A673 (cell line): ENCODE data around the gene MACROD1. TPM values are rescaled to one million over a fixed set of nuclear protein-coding genes. Genes with fewer than 3 reads are reported as not detected.

Experiments used
- BruUV-seq: library from RNA; stranded (reverse); fragments of 400-500 nt; replicated peaks from 2 replicates; lab custom pipeline; 2021; lab: Mats Ljungman, UMichigan
- CTCF ChIA-PET: fragments of 300-600 bp; sonication (Branson Sonifier 250); formaldehyde crosslinking; loops from one replicate; lab custom pipeline; 2022; ENCODE audit warnings: antibody characterized with exemption; lab: Charles Lee
- POLR2A ChIA-PET: fragments of 300-600 bp; sonication (Branson Sonifier 250); formaldehyde crosslinking; loops from one replicate; lab custom pipeline; 2022; ENCODE audit warnings: antibody characterized with exemption; ENCODE audit not compliant: low non-redundant PET; lab: Charles Lee
- DNase-seq: peaks from one replicate; pipeline ENCODE4 v3.0.0-alpha.2; 2015; ENCODE audit warnings: low spot score
- H3K27ac ChIP-seq: fragments of 200-600 bp; sonication (generic); 2 replicates; pipeline ENCODE4 v1.5.1; 2016; ENCODE audit warnings: mixed run types, low read depth, mild to moderate bottlenecking, mixed read lengths, antibody characterized with exemption, low read length; ENCODE audit not compliant: poor library complexity, severe bottlenecking
- H3K27me3 ChIP-seq: fragments of 200-600 bp; sonication (generic); replicated peaks from 2 replicates; pipeline ENCODE4 v1.6.1; 2017; ENCODE audit warnings: mixed run types, low read depth, mild to moderate bottlenecking, mixed read lengths, antibody characterized with exemption, low read length; ENCODE audit not compliant: insufficient read depth, poor library complexity
- H3K36me3 ChIP-seq: fragments of 200-600 bp; sonication (generic); 2 replicates; pipeline ENCODE4 v1.6.1; 2016; ENCODE audit warnings: mixed run types, mild to moderate bottlenecking, mixed read lengths, antibody characterized with exemption, low read length; ENCODE audit not compliant: insufficient read depth, poor library complexity, severe bottlenecking
- H3K4me1 ChIP-seq: fragments of 200-600 bp; sonication (generic); 2 replicates; pipeline ENCODE4 v1.6.1; 2017; ENCODE audit warnings: mixed run types, mild to moderate bottlenecking, mixed read lengths, antibody characterized with exemption, low read length; ENCODE audit not compliant: insufficient read depth, poor library complexity, severe bottlenecking
- H3K4me3 ChIP-seq: fragments of 200-600 bp; sonication (generic); 2 replicates; pipeline ENCODE4 v1.5.1; 2016; ENCODE audit warnings: low read depth, mixed run types, mild to moderate bottlenecking, mixed read lengths, low read length; ENCODE audit not compliant: poor library complexity, severe bottlenecking
- H3K9me3 ChIP-seq: fragments of 200-600 bp; sonication (generic); 2 replicates; pipeline ENCODE4 v1.6.1; 2016; ENCODE audit warnings: mixed run types, low read depth, mild to moderate bottlenecking, mixed read lengths, antibody characterized with exemption, low read length; ENCODE audit not compliant: poor library complexity, severe bottlenecking
- CTCF ChIP-seq: fragments of 300-800, 200-600 bp; sonication (generic); conservative IDR thresholded peaks from 2 replicates; pipeline ENCODE4 v1.5.1; 2017; ENCODE audit warnings: low read depth, mild to moderate bottlenecking, antibody characterized with exemption, low read length, moderate library complexity, mixed read lengths
- EZH2 ChIP-seq: fragments of 200-600 bp; sonication (generic); IDR thresholded peaks from 2 replicates; pipeline ENCODE4 v1.6.1; 2017; ENCODE audit warnings: borderline replicate concordance, low read depth, mild to moderate bottlenecking, mixed read lengths, antibody characterized with exemption, low read length; ENCODE audit not compliant: poor library complexity, severe bottlenecking
- intact Hi-C: fragments of 100-400 bp; cut with micrococcal nuclease; formaldehyde crosslinking; loops from one replicate; pipeline ENCODE4 v1.10.0; 2022; ENCODE audit not compliant: unreplicated experiment
- total RNA-seq: library from RNA; stranded (reverse); gene quantifications from 2 replicates; pipeline ENCODE4 v1.2.3, GENCODE V29; 2021

MACROD1 gene
- total RNA-seq, 1 experiment from 2014 or later = 28.7 TPM

- POLR2A ChIA-PET = no interaction called here
- Histone ChIP-seq H3K4me3 (no peak overlapping the region), H3K36me3 (no peaks in the 10 kb centered on the region), H3K27me3 (no peaks in the 10 kb centered on the region), H3K27ac (no peak overlapping the region), H3K9me3 (no peaks in the 10 kb centered on the region), H3K4me1 (peaks cover 19% of the 10 kb centered on the region)
- no TSS peak for BruUV-seq
- DNase-seq = no peak
- TF ChIP-seq EZH2 (no peak), CTCF (no peak)
- intact Hi-C loops = no loop called here
- CTCF ChIA-PET = no interaction called here
Observed at GRCh38 chr11:64022125-64022784, 143.7 kb downstream of the MACROD1 start.

GRCh38 chr11:64021757-64022093 is 144.2 kb downstream of the MACROD1 start:
- TF ChIP-seq EZH2 (no peak), CTCF (no peak)
- no peaks in the 10 kb centered on the region for H3K9me3 ChIP-seq
- H3K27me3 ChIP-seq = no peaks in the 10 kb centered on the region
- H3K4me1 ChIP-seq = peaks cover 20% of the 10 kb centered on the region
- DNase-seq = no peak
- no peak overlapping the region for H3K4me3 ChIP-seq
- CTCF ChIA-PET = no interaction called here
- POLR2A ChIA-PET = no interaction called here
- H3K27ac ChIP-seq = no peak overlapping the region
- H3K36me3 ChIP-seq = no peaks in the 10 kb centered on the region
- intact Hi-C loops = no loop called here
- BruUV-seq = no TSS peak

DNA sequence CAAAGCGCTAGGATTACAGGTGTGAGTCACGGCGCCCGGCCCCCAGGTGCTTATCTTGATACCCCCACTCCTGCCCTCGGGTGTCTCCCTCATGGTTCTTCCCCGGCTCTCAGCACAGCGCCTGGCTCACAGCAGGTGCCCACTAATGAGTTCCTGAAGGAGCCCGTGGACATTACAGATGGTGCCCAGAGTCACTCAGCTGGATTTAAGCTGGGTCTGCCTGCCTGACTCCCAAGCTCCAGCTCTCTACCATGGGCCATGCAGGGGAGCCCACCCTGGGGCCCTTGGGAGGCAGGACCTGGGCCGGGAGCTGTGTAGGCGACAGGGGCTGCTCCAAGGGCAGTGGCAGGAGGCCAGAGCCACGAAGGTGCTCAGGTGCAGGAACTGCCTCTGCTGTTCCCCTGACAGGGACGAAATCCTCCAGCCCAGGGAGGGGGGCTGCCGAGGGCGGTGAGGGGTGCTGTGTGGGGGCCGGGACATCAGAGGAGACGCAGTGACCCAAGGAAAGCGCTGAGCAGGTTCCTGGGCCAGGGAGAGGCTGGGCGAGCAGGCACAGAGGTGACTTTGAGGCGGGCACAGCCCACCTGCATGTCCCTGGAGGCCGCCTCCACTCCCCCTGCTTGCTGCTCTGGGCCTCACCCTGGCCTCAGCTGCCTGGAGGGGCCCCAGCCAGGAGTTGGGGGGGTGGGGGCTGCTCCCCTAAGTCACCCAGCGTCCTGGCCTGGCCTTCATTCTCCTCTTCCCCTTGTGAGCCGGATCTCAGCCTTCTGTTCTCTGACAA is 144.7 kb downstream of the MACROD1 start:
- ChIA-PET POLR2A (no interaction called here), CTCF (no interaction called here)
- H3K4me3 ChIP-seq = no peak overlapping the region
- no peaks in the 10 kb centered on the region for H3K27me3 ChIP-seq
- BruUV-seq = no TSS peak
- no peak for DNase-seq
- H3K36me3 ChIP-seq = no peaks in the 10 kb centered on the region
- H3K9me3 ChIP-seq = no peaks in the 10 kb centered on the region
- TF ChIP-seq CTCF (no peak), EZH2 (no peak)
- H3K4me1 ChIP-seq = peaks cover 24% of the 10 kb centered on the region
- intact Hi-C loops = no loop called here
- no peak overlapping the region for H3K27ac ChIP-seq
